HEK293 (cell line): Measurements from ENCODE around the gene GMCL1.

Experiments used
- CTCF ChIA-PET: fragments of 350-600 bp; formaldehyde crosslinking; extraction: SDS; loops from one replicate; lab custom pipeline; 2021; ENCODE audit warnings: antibody characterized with exemption; lab: Yijun Ruan, JAX
- POLR2A ChIA-PET: fragments of 300-600 bp; formaldehyde crosslinking; extraction: SDS; loops from one replicate; lab custom pipeline; 2020; ENCODE audit warnings: antibody characterized with exemption, inconsistent platforms; lab: Yijun Ruan, JAX
- H3K27ac ChIP-seq: fragments of 200-500 bp; sonication (Bioruptor generic); 2 replicates; pipeline ENCODE4 v1.5.1; 2014; ENCODE audit warnings: low read depth, low read length, control low read depth, inconsistent platforms; ENCODE audit errors: extremely low read depth
- H3K36me3 ChIP-seq, 2 experiments: fragments of 200-500 bp in 1 of 2; sonication (Bioruptor generic) in 1 of 2; 1 replicate in 1 of 2; 2 replicates in 1 of 2; pipeline ENCODE4 v1.5.1; 2014 to 2017; ENCODE audit warnings: inconsistent platforms in 2 of 2, low read length in 2 of 2; ENCODE audit not compliant: control insufficient read depth in 2 of 2, insufficient read depth in 1 of 2
- H3K4me1 ChIP-seq: fragments of 200-500 bp; sonication (Bioruptor generic); 2 replicates; pipeline ENCODE4 v1.5.1; 2014; ENCODE audit warnings: mild to moderate bottlenecking, low read length, inconsistent platforms; ENCODE audit not compliant: control insufficient read depth, insufficient read depth
- H3K4me3 ChIP-seq: 2 replicates; pipeline ENCODE4 v1.5.1; 2011; ENCODE audit warnings: low read depth, mild to moderate bottlenecking, control low read depth, low read length, moderate library complexity
- H3K9me3 ChIP-seq: fragments of 200-500 bp; sonication (Bioruptor generic); 2 replicates; pipeline ENCODE4 v1.5.1; 2014; ENCODE audit warnings: low read depth, low read length, inconsistent platforms; ENCODE audit not compliant: control insufficient read depth, insufficient read depth
- GLIS2 ChIP-seq: fragments of 450-650 bp; formaldehyde crosslinking; IDR thresholded peaks from 2 replicates; pipeline ENCODE4 v1.5.1; 2016; ENCODE audit warnings: missing biosample characterization, missing genetic modification characterization
- RBAK ChIP-seq: fragments of 450-650 bp; formaldehyde crosslinking; IDR thresholded peaks from 2 replicates; pipeline ENCODE4 v1.5.1; 2016; ENCODE audit warnings: missing biosample characterization, missing genetic modification characterization
- WT1 ChIP-seq: fragments of 450-650 bp; formaldehyde crosslinking; IDR thresholded peaks from 2 replicates; pipeline ENCODE4 v1.5.1; 2016; ENCODE audit warnings: missing biosample characterization, missing genetic modification characterization
- YY2 ChIP-seq: fragments of 450-650 bp; formaldehyde crosslinking; IDR thresholded peaks from 2 replicates; pipeline ENCODE4 v1.5.1; 2016; ENCODE audit warnings: missing biosample characterization, missing genetic modification characterization
- ZNF169 ChIP-seq: fragments of 450-650 bp; formaldehyde crosslinking; IDR thresholded peaks from 2 replicates; pipeline ENCODE4 v1.5.1; 2016; ENCODE audit warnings: missing biosample characterization, missing genetic modification characterization
- ZNF23 ChIP-seq: fragments of 450-650 bp; formaldehyde crosslinking; IDR thresholded peaks from 2 replicates; pipeline ENCODE4 v1.5.1; 2016; ENCODE audit warnings: missing biosample characterization, missing genetic modification characterization, borderline replicate concordance
- ZNF311 ChIP-seq: fragments of 450-650 bp; formaldehyde crosslinking; IDR thresholded peaks from 2 replicates; pipeline ENCODE4 v1.5.1; 2017; ENCODE audit warnings: missing biosample characterization, missing genetic modification characterization, borderline replicate concordance
- ZNF350 ChIP-seq: fragments of 450-650 bp; formaldehyde crosslinking; IDR thresholded peaks from 2 replicates; pipeline ENCODE4 v1.5.0; 2017; ENCODE audit warnings: missing biosample characterization, mild to moderate bottlenecking, missing genetic modification characterization
- ZNF354C ChIP-seq: fragments of 450-650 bp; formaldehyde crosslinking; IDR thresholded peaks from 2 replicates; pipeline ENCODE4 v1.5.1; 2016; ENCODE audit warnings: missing biosample characterization, missing genetic modification characterization, low read depth, borderline replicate concordance
- ZNF473 ChIP-seq: fragments of 450-650 bp; formaldehyde crosslinking; IDR thresholded peaks from 2 replicates; pipeline ENCODE4 v1.5.1; 2017; ENCODE audit warnings: missing biosample characterization, missing genetic modification characterization
- ZNF514 ChIP-seq: fragments of 450-650 bp; formaldehyde crosslinking; IDR thresholded peaks from 2 replicates; pipeline ENCODE4 v1.5.1; 2016; ENCODE audit warnings: missing biosample characterization, missing genetic modification characterization
- ZNF571 ChIP-seq: fragments of 450-650 bp; formaldehyde crosslinking; IDR thresholded peaks from 2 replicates; pipeline ENCODE4 v1.5.0; 2017; ENCODE audit warnings: missing biosample characterization, missing genetic modification characterization
- ZNF600 ChIP-seq: fragments of 450-650 bp; formaldehyde crosslinking; IDR thresholded peaks from 2 replicates; pipeline ENCODE4 v1.5.1; 2016; ENCODE audit warnings: missing biosample characterization, missing genetic modification characterization
- ZNF830 ChIP-seq: fragments of 450-650 bp; IDR thresholded peaks from 2 replicates; pipeline ENCODE4 v1.5.0; 2018; ENCODE audit warnings: missing biosample characterization, missing genetic modification characterization, low read depth, mild to moderate bottlenecking, moderate library complexity
- ZSCAN16 ChIP-seq: fragments of 450-650 bp; formaldehyde crosslinking; IDR thresholded peaks from 2 replicates; pipeline ENCODE4 v1.5.1; 2016; ENCODE audit warnings: missing biosample characterization, missing genetic modification characterization
- ZSCAN23 ChIP-seq: fragments of 450-650 bp; formaldehyde crosslinking; IDR thresholded peaks from 2 replicates; pipeline ENCODE4 v1.5.1; 2016; ENCODE audit warnings: missing biosample characterization, missing genetic modification characterization
- ZSCAN30 ChIP-seq: fragments of 450-650 bp; IDR thresholded peaks from 2 replicates; pipeline ENCODE4 v1.5.1; 2018; ENCODE audit warnings: missing biosample characterization, mild to moderate bottlenecking, missing genetic modification characterization, moderate library complexity
- TF ChIP-seq, protein P1 (sequence below): fragments of 450-650 bp; formaldehyde crosslinking; IDR thresholded peaks from 2 replicates; pipeline ENCODE4 v1.5.1; 2016; ENCODE audit warnings: missing biosample characterization, missing genetic modification characterization
- TF ChIP-seq, protein P2 (sequence below): fragments of 450-650 bp; formaldehyde crosslinking; IDR thresholded peaks from 2 replicates; pipeline ENCODE4 v1.5.1; 2016; ENCODE audit warnings: missing biosample characterization, missing genetic modification characterization
- TF ChIP-seq, protein P3 (sequence below): fragments of 450-650 bp; formaldehyde crosslinking; IDR thresholded peaks from 2 replicates; pipeline ENCODE4 v1.5.1; 2016; ENCODE audit warnings: missing biosample characterization, missing genetic modification characterization
- TF ChIP-seq, protein P4 (sequence below): fragments of 450-650 bp; formaldehyde crosslinking; IDR thresholded peaks from 2 replicates; pipeline ENCODE4; 2016; ENCODE audit warnings: missing biosample characterization, missing genetic modification characterization
- TF ChIP-seq, protein P5 (sequence below): fragments of 450-650 bp; formaldehyde crosslinking; IDR thresholded peaks from 2 replicates; pipeline ENCODE4 v1.5.1; 2016; ENCODE audit warnings: missing biosample characterization, missing genetic modification characterization, borderline replicate concordance

The GMCL1 gene

DNA sequence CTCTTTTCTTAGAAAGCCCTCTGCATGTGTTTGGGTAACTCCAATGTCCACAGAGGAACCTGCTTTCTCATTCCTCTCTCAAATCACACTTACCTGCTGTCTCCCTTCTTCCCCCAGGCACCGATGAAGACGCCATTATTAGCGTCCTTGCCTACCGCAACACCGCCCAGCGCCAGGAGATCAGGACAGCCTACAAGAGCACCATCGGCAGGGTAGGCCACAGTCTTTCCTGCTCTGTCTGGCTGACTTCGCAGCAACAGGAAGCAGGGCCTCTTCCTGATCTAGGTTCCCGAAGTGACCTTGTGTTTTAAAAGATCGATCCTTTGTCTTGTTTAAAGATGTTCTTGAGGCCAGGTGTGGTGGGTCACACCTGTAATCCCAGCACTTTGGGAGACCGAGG, 25.0 kb upstream of the GMCL1 start (continued):
- TF ChIP-seq WT1 (tag by site-specific recombination) (no peak), ZNF23 (tag by site-specific recombination) (no peak), ZSCAN23 (tag by site-specific recombination) (no peak), ZNF830 (tag by site-specific recombination) (no peak)

DNA sequence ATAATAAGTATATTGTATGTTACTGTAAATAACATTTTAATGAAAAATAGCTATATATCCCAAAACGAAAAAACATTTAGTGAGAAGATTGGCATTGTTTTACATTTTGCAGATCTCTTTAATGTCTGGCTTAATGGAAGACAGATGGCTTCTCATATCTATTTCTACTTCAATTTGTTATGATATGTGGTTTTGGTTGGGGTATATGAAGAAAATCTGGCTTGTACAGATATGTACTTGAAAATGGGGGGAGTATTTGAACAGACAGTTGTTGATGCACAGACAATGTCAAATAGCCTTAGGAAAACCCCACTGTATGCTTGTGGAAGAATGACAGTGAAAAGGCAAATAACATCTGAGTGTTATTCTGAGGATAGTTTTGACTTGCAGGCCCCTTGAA, 23.6 kb upstream of the GMCL1 start:
- TF ChIP-seq GLIS2 (no peak), ZNF354C (tag by site-specific recombination) (no peak), ZNF600 (tag by site-specific recombination) (no peak), ZNF350 (no peak), ZNF514 (no peak), ZNF473 (tag by site-specific recombination) (no peak), ZNF311 (no peak), ZSCAN30 (tag by site-specific recombination) (no peak), RBAK (tag by site-specific recombination) (no peak)
- TF ChIP-seq, protein P1, sequence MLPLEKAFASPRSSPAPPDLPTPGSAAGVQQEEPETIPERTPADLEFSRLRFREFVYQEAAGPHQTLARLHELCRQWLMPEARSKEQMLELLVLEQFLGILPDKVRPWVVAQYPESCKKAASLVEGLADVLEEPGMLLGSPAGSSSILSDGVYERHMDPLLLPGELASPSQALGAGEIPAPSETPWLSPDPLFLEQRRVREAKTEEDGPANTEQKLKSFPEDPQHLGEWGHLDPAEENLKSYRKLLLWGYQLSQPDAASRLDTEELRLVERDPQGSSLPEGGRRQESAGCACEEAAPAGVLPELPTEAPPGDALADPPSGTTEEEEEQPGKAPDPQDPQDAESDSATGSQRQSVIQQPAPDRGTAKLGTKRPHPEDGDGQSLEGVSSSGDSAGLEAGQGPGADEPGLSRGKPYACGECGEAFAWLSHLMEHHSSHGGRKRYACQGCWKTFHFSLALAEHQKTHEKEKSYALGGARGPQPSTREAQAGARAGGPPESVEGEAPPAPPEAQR, result no peak
- TF ChIP-seq, protein P2, sequence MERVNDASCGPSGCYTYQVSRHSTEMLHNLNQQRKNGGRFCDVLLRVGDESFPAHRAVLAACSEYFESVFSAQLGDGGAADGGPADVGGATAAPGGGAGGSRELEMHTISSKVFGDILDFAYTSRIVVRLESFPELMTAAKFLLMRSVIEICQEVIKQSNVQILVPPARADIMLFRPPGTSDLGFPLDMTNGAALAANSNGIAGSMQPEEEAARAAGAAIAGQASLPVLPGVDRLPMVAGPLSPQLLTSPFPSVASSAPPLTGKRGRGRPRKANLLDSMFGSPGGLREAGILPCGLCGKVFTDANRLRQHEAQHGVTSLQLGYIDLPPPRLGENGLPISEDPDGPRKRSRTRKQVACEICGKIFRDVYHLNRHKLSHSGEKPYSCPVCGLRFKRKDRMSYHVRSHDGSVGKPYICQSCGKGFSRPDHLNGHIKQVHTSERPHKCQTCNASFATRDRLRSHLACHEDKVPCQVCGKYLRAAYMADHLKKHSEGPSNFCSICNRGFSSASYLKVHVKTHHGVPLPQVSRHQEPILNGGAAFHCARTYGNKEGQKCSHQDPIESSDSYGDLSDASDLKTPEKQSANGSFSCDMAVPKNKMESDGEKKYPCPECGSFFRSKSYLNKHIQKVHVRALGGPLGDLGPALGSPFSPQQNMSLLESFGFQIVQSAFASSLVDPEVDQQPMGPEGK (tag by site-specific recombination), result no peak
- TF ChIP-seq, protein P3, sequence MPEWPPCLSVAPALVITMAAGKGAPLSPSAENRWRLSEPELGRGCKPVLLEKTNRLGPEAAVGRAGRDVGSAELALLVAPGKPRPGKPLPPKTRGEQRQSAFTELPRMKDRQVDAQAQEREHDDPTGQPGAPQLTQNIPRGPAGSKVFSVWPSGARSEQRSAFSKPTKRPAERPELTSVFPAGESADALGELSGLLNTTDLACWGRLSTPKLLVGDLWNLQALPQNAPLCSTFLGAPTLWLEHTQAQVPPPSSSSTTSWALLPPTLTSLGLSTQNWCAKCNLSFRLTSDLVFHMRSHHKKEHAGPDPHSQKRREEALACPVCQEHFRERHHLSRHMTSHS (tag by site-specific recombination), result no peak
- Histone ChIP-seq H3K36me3 (peaks cover 0 to 12% of the 10 kb centered on the region in 2 experiments; a peak in 2 of 3 replicates), H3K27ac (no peak overlapping the region), H3K9me3 (no peaks in the 10 kb centered on the region), H3K4me3 (no peak overlapping the region), H3K4me1 (no peaks in the 10 kb centered on the region)
- POLR2A ChIA-PET, result no interaction called here
- CTCF ChIA-PET, result interaction anchor here (5.1 to 11.5 kb wide), 2 partner anchors 11 to 81 kb away, joined by 16 to 92 read pairs; no protein-coding TSS in a partner anchor

DNA sequence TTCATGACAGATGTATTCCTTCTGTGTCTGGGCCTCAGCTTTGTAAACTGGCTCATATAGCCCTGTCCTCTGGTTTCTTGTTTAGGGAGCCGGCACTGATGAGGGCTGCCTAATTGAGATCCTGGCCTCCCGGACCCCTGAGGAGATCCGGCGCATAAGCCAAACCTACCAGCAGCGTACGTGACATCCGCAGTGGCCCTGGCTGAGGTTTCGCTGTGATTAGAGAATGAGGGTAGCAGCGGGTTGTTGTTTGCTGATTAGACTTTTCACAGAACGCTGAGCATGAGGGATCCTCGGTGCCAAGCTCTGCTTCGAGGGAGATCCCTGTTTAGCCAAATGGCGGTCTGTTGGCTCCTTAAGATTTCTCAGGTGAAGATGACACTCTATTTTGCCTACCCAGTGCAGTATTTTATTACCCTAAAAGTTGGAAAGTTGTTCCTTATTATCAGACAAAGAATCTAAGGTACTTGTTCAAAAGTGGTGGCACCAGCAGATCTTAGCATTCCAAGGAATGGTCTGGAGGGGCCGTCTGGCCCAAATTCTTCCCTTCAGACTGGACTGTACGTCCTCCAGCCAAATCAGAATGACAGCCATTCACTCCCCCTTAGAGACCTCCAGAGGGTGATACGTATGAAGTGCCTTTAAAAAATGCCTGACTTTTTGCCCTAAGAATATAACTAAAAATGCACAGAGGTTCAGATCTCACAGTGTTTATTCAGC, 21.5 kb upstream of the GMCL1 start:
- Histone ChIP-seq H3K27ac (no peak overlapping the region), H3K9me3 (no peaks in the 10 kb centered on the region), H3K36me3 (peaks cover 0 to 16% of the 10 kb centered on the region in 2 experiments; a peak in 2 of 3 replicates), H3K4me1 (0 out of 2 replicates have a peak, but pooled peaks cover 4% of the 10 kb centered on the region), H3K4me3 (no peak overlapping the region)
- ChIA-PET CTCF (interaction anchor here (5.1 to 11.5 kb wide), 2 partner anchors 9 to 83 kb away, joined by 16 to 92 read pairs; no protein-coding TSS in a partner anchor), POLR2A (no interaction called here)
- no peak for TF ChIP-seq ZNF169 (tag by site-specific recombination)
- no peak for TF ChIP-seq ZSCAN23 (tag by site-specific recombination)
- TF ChIP-seq, protein P4, sequence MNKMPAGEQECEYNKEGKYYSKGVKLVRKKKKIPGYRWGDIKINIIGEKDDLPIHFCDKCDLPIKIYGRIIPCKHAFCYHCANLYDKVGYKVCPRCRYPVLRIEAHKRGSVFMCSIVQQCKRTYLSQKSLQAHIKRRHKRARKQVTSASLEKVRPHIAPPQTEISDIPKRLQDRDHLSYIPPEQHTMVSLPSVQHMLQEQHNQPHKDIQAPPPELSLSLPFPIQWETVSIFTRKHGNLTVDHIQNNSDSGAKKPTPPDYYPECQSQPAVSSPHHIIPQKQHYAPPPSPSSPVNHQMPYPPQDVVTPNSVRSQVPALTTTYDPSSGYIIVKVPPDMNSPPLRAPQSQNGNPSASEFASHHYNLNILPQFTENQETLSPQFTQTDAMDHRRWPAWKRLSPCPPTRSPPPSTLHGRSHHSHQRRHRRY, result no peak
- TF ChIP-seq, protein P5, sequence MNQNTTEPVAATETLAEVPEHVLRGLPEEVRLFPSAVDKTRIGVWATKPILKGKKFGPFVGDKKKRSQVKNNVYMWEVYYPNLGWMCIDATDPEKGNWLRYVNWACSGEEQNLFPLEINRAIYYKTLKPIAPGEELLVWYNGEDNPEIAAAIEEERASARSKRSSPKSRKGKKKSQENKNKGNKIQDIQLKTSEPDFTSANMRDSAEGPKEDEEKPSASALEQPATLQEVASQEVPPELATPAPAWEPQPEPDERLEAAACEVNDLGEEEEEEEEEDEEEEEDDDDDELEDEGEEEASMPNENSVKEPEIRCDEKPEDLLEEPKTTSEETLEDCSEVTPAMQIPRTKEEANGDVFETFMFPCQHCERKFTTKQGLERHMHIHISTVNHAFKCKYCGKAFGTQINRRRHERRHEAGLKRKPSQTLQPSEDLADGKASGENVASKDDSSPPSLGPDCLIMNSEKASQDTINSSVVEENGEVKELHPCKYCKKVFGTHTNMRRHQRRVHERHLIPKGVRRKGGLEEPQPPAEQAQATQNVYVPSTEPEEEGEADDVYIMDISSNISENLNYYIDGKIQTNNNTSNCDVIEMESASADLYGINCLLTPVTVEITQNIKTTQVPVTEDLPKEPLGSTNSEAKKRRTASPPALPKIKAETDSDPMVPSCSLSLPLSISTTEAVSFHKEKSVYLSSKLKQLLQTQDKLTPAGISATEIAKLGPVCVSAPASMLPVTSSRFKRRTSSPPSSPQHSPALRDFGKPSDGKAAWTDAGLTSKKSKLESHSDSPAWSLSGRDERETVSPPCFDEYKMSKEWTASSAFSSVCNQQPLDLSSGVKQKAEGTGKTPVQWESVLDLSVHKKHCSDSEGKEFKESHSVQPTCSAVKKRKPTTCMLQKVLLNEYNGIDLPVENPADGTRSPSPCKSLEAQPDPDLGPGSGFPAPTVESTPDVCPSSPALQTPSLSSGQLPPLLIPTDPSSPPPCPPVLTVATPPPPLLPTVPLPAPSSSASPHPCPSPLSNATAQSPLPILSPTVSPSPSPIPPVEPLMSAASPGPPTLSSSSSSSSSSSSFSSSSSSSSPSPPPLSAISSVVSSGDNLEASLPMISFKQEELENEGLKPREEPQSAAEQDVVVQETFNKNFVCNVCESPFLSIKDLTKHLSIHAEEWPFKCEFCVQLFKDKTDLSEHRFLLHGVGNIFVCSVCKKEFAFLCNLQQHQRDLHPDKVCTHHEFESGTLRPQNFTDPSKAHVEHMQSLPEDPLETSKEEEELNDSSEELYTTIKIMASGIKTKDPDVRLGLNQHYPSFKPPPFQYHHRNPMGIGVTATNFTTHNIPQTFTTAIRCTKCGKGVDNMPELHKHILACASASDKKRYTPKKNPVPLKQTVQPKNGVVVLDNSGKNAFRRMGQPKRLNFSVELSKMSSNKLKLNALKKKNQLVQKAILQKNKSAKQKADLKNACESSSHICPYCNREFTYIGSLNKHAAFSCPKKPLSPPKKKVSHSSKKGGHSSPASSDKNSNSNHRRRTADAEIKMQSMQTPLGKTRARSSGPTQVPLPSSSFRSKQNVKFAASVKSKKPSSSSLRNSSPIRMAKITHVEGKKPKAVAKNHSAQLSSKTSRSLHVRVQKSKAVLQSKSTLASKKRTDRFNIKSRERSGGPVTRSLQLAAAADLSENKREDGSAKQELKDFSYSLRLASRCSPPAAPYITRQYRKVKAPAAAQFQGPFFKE (tag by site-specific recombination), result no peak
- TF ChIP-seq ZSCAN16 (tag by site-specific recombination), result no peak
- TF ChIP-seq YY2, result no peak
- no peak for TF ChIP-seq ZNF571
